ENCODE data around the gene PDE4B.

The PDE4B gene

DNA sequence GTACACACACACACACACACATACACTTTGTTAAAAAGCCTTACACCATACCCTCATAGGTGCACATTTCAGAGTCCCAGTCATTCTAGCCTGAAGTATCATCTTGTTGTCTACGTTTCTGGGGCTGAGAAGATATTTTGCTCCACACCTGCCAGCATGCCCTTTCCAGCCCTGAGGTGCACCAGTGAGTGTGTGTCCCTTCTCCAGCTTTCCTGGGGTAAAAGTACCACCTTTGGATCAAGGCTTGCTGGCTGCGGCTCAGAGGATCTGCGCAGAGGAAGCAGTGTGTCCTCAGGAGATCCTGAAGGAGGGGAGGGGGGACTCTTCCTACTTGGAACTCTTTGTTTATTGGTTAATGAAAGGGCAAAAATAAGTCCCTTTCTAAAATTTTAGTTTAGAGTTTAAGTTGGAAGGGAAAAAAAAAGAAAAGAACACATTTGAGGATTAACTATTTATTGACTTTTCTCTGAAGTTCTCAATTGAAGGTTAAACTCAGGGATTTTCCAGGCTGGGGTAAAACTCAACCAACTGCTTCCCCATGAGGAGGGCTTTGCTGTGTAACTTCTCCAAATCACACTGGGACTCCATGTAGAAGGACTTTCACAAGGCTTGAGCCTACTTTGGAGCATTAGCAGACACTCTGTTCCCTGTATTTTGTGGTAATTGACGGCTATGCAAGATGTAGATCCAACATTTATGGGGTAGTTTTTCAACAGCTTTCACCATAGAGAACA lies 540.9 kb downstream of the PDE4B start:
- Histone ChIP-seq H3K27ac (peak overlapping the region; percentile 77 to 85), H3K4me3 (peak overlapping the region; percentile 68)
- no peak for DNase-seq (ENCODE audit: low spot score)
- no peak for TF ChIP-seq CTCF (IDR thresholded peaks at IDR 0.05)

DNA sequence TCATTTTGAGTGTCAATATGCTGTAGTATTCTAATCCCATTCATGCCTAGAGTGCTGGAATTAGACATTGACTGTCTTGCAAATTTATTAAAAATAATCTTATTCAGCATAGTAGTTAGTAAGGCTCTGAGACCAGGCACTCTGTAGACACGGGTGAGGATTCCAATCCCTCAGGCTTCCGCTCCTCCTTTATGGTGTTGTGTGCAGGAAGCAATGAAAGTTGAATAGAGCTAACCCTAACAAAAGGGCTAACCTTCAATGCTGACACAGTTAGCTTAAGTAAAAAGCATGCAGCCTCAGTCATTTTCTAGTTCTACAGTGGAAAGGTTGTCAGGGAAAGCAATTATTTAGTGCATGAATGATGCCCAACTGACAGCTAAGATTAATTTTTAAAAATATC lies 541.6 kb downstream of the PDE4B start:
- no peak for TF ChIP-seq CTCF (IDR thresholded peaks at IDR 0.05)
- Histone ChIP-seq H3K4me3 (peak overlapping the region; percentile 68), H3K27ac (peak overlapping the region; percentile 77 to 85)
- DNase-seq (ENCODE audit: low spot score): no peak

DNA sequence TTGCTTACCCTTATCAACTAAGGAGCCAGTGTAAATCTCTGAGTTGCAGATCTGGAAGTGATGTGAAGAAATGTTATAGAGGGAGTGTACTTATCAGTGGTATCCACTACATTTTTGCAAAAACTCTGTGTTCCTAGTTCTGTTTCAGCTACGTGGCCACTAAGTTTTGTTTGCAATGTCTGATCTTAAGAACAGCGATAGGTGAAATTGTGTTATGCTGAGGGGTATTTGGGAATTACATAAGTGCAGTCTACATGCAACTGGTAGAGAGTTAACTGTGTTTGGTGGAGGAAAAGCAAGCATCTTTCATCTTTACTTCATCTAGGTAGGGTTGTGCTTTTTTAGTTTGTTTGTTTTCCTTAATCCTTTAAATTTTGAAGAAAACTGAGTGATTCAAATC lies 542.4 kb downstream of the PDE4B start:
- peak overlapping the region; percentile 68 for H3K4me3 ChIP-seq
- TF ChIP-seq CTCF (IDR thresholded peaks at IDR 0.05): no peak
- DNase-seq (ENCODE audit: low spot score): no peak

GRCh38 chr1:66335859-66336640 lies 543.4 kb downstream of the PDE4B start:
- Histone ChIP-seq H3K27ac (peak overlapping the region; percentile 40 to 79), H3K4me3 (peak overlapping the region; percentile 68)
- peak; percentile 79 for DNase-seq (ENCODE audit: low spot score)
- no peak for TF ChIP-seq CTCF (IDR thresholded peaks at IDR 0.05)

More for the DNA sequence above, 542.4 kb downstream of the PDE4B start:
- H3K27ac ChIP-seq: peak overlapping the region; percentile 40 to 79

GRCh38 chr1:66336641-66336990 lies 543.9 kb downstream of the PDE4B start:
- peak overlapping the region; percentile 40 to 79 for H3K27ac ChIP-seq
- no peak for TF ChIP-seq CTCF (IDR thresholded peaks at IDR 0.05)

GRCh38 chr1:66337249-66337648 lies 544.6 kb downstream of the PDE4B start:
- Histone ChIP-seq H3K27ac (peak overlapping the region; percentile 40 to 79), H3K4me3 (no peak overlapping the region)
- no peak for DNase-seq (ENCODE audit: low spot score)
- TF ChIP-seq CTCF (IDR thresholded peaks at IDR 0.05): no peak

More at GRCh38 chr1:66336641-66336990, 543.9 kb downstream of the PDE4B start:
- peak overlapping the region; percentile 68 for H3K4me3 ChIP-seq
- DNase-seq (ENCODE audit: low spot score): no peak

Measured in coronary artery (tissue), 2 donors.